GM18868 (cell line): ENCODE measurements around the gene EML1.

ENCODE experiments used
- ATAC-seq: cut with Tn5 transposase; IDR thresholded peaks from one replicate; pipeline ENCODE4 v1.9.1; 2021; ENCODE audit warnings: mild to moderate bottlenecking, moderate library complexity; ENCODE audit not compliant: unreplicated experiment

Gene EML1

GRCh38 chr14:99803106-99803775 lies 10.0 kb downstream of the EML1 start:
- no peak for ATAC-seq

- no peak for ATAC-seq
Observed at GRCh38 chr14:99803803-99804202, 10.6 kb downstream of the EML1 start.

- no peak for ATAC-seq
Observed at GRCh38 chr14:99805757-99806439, 12.7 kb downstream of the EML1 start.

- no peak for ATAC-seq
Observed at GRCh38 chr14:99806836-99807235, 13.6 kb downstream of the EML1 start.

- ATAC-seq, result no peak
Observed at GRCh38 chr14:99807413-99808153, 14.4 kb downstream of the EML1 start.

- no peak for ATAC-seq
Observed at GRCh38 chr14:99808154-99808505, 14.9 kb downstream of the EML1 start.

- ATAC-seq, result no peak
Observed at GRCh38 chr14:99808515-99808914, 15.3 kb downstream of the EML1 start.

GRCh38 chr14:99809360-99809759 lies 16.1 kb downstream of the EML1 start:
- ATAC-seq, result no peak

- no peak for ATAC-seq
Observed at GRCh38 chr14:99809859-99810558, 16.8 kb downstream of the EML1 start.

GRCh38 chr14:99810559-99810874 lies 17.3 kb downstream of the EML1 start:
- no peak for ATAC-seq

GRCh38 chr14:99812096-99812750 lies 19.0 kb downstream of the EML1 start:
- no peak for ATAC-seq

GRCh38 chr14:99812892-99813291 lies 19.7 kb downstream of the EML1 start:
- no peak for ATAC-seq

- ATAC-seq, result no peak
Observed at GRCh38 chr14:99815696-99816095, 22.5 kb downstream of the EML1 start.

GRCh38 chr14:99816217-99816616 lies 23.0 kb downstream of the EML1 start:
- ATAC-seq, result no peak

GRCh38 chr14:99816642-99817041 lies 23.4 kb downstream of the EML1 start:
- no peak for ATAC-seq

GRCh38 chr14:99817331-99817730 lies 24.1 kb downstream of the EML1 start:
- no peak for ATAC-seq

GRCh38 chr14:99818503-99819036 lies 25.4 kb downstream of the EML1 start:
- no peak for ATAC-seq

GRCh38 chr14:99819514-99819913 lies 26.3 kb downstream of the EML1 start:
- no peak for ATAC-seq

GRCh38 chr14:99820702-99821331 lies 27.6 kb downstream of the EML1 start:
- ATAC-seq, result no peak
